Activated CD4-positive, alpha-beta T cell treated with anti-CD3 and anti-CD28 coated beads, Interleukin-2, Interleukin-4, amounts not matched to agents 100 ng/mL and 50 ng/mL, durations not matched to agents 16 hours and 8 hours (primary cell): ENCODE data around the gene CPSF4L.
"Not testable (repeated sequence)": the region's sequence is repeated elsewhere in the genome, so short reads cannot be mapped to it uniquely, and the experiment has no call there.

Experiments
- DNase-seq: peaks from one replicate; pipeline ENCODE4 v3.0.0-alpha.2; 2020; ENCODE audit warnings: low spot score

The CPSF4L gene

GRCh38 chr17:73268582-73269328 lies 7.1 kb upstream of the CPSF4L start:
- DNase-seq = no peak

GRCh38 chr17:73267648-73268537 lies 6.2 kb upstream of the CPSF4L start:
- no peak for DNase-seq

GRCh38 chr17:73266796-73267195 lies 5.1 kb upstream of the CPSF4L start:
- DNase-seq = no peak

DNA sequence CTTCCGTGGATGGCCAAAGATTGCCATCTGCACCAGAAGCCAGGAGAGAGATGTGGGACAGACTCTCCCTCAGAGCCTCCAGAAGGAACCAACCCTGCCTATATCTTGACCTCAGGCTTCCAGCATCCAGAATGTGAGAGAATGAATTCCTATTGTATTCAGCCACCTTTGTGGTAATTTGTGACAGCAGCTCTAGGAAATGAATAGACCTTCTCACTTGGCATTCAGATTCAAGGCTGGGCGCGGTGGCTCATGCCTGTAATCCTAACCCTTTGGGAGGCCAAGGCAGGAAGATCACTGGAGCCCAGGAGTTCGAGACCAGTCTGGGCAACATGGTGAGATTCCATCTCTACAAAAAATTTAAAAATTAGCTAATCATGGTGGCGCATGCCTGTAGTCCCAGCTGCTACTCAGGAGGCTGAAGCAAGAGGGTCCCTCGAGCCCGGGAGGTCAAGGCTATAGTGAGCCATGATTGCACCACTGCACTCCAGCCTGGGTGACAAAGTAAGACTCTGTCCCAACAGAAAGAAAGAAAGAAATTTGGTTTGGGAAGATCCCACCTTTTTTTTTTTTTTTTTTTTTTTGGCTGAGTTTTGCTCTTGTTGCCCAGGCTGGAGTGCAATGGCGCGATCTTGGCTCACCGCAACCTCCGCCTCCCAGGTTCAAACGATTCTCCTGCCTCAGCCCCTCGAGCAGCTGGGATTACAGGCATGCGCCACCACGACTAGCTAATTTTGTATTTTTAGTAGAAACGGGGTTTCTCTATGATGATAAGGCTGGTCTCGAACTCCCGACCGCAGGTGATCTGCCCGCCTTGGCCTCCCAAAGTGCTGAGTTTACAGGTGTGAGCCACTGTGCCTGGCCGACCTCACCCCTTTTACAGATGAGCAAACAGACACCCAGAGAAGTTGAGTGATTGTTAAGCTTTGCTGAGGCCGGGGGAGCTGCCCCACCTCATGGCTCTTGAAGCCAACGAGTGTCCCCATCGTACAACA lies 4.3 kb upstream of the CPSF4L start:
- no peak for DNase-seq

- not testable (repeated sequence) for DNase-seq
Measured at GRCh38 chr17:73264448-73264847, 2.8 kb upstream of the CPSF4L start.

DNA sequence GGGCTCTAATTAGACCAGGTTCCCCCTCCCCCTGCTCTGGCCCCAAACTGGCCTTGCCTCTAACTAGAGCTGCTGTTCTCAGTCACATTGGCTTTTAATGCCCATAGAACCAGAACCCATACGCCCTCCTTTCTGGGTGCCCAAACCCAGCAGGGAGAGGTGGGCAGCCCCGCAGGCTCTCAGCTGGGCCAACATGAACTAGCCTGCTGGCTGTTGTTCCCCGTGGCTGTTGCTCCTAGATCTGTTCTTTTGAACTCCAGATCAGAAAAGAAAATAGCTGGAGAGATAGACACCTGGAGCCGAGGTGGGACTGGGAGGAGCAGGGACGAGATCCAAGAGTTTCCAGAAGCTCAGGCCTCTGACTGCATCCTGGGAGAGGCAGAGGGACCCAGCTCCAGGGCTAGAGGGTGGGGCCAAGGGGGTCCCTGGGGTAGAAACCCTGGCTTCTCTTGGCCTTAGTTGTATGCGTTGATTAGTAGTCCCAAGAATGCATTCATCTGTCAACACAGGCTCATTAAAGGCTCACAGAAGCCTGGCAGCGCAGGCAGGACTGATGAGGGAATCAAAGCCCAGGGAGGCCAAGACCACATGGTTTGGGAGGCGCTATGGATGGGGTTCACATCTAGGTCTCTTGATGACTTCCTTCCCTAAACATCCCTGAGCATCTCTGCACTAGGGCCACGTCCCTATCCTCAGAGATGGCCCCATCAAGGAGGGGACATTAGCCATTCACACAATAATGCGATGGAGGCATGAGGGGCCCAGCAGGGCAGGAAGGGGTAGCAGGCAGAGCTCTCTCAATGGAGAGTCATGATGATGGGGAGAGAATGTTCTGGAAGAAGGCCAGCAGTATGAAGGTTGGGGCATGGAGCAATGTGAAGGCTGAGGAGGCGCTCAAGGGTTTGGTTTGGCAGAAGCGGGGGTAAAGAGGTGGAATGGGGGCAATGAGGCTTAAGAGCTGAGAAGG lies 1.3 kb upstream of the CPSF4L start:
- DNase-seq = no peak

DNA sequence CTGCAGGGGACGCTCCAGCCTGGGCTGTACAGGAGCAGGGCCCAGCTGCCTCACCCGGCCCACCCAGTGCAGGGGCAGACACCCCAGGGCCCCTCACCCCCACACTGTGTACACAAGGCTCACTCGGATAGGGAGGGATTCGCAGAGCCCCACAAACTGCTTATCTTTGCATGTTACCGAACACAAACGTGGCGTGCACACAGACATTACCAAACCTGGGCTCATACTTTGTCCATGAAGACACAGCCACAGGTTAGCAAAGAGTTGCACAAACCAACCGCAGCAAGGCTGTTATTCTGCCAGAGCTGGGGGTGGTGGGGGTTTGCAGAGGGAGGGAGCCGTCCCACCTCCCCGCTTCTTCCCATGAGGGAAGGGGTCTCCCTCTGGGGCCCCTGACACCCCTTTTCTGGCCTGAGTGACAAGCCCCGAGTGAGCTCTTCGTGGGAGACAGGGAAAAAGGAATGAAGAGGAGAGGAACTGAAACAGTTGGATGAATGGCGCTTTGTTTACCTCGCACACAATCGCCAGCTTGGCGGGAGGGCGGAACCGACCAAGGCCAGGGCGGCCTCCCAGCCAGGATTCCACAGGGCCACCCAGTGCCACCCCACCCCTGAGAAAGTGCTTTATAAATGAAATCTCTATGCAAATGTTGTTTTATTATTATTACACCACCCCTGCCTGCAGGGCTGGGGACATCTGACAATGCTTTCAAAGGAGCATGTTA lies 434 bp upstream of the CPSF4L start:
- no peak for DNase-seq

GRCh38 chr17:73257516-73257915 lies 4.2 kb downstream of the CPSF4L start:
- DNase-seq = no peak

- no peak for DNase-seq
Measured at GRCh38 chr17:73256220-73256619, 5.5 kb downstream of the CPSF4L start.

GRCh38 chr17:73255671-73256181 lies 6.0 kb downstream of the CPSF4L start:
- DNase-seq = peak; percentile 56

- DNase-seq = no peak
Measured at GRCh38 chr17:73251871-73252270, 9.8 kb downstream of the CPSF4L start.

GRCh38 chr17:73250851-73251640 lies 10.6 kb downstream of the CPSF4L start:
- DNase-seq = no peak

GRCh38 chr17:73249700-73250099 lies 12.0 kb downstream of the CPSF4L start:
- DNase-seq = no peak

GRCh38 chr17:73248532-73248931 lies 13.1 kb downstream of the CPSF4L start:
- no peak for DNase-seq

- no peak for DNase-seq
Measured at GRCh38 chr17:73247726-73248125, 14.0 kb downstream of the CPSF4L start.

GRCh38 chr17:73240561-73240960 lies 21.1 kb downstream of the CPSF4L start:
- DNase-seq = no peak

- DNase-seq = no peak
Measured at GRCh38 chr17:73237714-73238113, 24.0 kb downstream of the CPSF4L start.

GRCh38 chr17:73234736-73235135 lies 26.9 kb downstream of the CPSF4L start:
- no peak for DNase-seq
